Femur (tissue), 1 donor: ENCODE data around the gene TMLHE.
"Not testable (repeated sequence)": the region's sequence is repeated elsewhere in the genome, so short reads cannot be mapped to it uniquely, and the experiment has no call there.

Experiments
- DNase-seq: peaks from one replicate; pipeline ENCODE4 v3.0.0-alpha.2; 2017

The TMLHE gene, protein sequence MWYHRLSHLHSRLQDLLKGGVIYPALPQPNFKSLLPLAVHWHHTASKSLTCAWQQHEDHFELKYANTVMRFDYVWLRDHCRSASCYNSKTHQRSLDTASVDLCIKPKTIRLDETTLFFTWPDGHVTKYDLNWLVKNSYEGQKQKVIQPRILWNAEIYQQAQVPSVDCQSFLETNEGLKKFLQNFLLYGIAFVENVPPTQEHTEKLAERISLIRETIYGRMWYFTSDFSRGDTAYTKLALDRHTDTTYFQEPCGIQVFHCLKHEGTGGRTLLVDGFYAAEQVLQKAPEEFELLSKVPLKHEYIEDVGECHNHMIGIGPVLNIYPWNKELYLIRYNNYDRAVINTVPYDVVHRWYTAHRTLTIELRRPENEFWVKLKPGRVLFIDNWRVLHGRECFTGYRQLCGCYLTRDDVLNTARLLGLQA

DNA sequence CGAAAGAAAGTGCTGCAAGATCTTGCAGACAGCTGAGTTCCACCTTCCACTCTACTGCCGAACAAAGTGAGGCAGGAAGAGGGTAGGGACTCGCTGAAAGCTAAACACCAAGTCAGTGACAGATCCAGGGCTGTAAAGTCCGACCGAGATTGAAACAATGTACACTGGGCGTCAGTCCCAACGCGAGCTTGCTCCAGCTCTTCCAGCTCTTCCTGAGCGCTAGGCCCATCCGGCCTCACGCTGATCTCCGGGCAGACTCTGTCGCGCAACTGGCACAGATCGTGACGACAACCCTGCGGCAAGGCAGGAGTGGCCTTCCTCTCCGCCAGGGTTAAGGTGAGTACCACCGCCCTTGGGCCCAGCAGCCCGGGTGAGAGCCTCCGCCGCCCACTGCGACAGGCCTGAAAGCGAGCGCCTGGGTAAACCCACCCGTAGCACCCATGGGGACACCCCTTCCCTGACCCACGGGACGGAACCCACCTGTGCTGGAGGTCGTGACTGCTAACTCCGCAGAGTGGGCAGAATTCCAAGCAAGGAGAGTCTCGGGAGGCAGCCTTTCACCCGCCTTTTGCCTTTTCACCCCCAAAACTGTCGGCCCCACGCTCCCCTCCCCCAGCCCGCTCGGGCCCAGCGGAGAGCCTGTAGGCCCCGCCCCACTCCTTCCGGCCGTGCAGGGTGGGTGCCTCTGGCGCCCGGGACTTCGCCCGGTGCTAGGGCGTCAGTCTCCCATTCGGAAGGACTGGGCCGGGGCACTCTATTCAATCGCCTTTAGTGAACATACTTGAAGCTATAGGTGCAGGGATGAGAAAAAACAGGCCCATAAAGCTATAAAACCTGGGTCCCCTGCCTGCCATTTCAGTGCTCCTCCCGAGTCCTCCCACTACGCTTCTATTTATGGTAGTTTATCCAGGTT is at the start of gene TMLHE, which contains the start of gene SPRY3:
TMLHE (minus strand) TSS at position 641 of the 913 bp plus-strand sequence. CDS start 67,676 bp downstream, outside the sequence.
SPRY3 (plus strand) TSS at position 275 of the 913 bp plus-strand sequence.
- DNase-seq = peak; percentile 74

DNA sequence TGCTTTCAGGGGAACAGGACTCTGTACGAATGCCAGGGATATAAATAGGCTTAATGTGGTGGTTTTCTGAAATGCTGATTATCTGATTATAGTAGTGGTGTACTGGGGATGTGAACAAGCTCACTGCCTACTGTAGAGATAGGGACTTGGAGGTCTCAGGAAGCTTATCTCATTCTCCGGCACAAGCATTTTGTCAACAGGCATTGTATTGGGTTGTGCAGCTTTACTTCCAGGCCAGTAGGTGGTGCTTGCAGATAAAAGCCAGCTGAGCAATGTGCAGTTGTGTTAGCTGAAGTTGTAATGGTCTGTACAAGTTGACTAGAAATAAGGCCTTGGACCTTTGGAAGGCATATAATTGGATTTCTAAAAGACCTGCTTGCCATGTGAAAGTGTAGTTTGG is 49.5 kb upstream of the TMLHE start:
- no peak for DNase-seq

DNA sequence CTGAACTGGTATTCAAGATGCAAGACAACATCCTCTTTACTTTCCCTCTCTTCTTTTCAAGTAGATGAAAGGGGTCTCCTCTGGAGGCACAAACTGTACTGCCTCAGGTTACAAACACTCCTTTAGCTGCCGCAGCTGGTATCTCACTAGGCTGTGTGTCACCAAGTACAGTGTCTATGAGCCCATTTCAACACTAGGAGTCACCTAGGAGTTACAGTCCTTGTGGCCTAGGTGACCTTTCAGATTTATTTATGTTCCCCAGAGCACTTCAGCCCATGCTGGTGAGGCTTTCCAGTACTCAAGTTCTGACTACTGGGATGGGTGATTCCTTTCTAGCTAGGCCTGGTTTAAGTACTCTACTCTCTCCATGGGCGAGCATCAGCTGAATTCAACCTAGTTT is 32.4 kb upstream of the TMLHE start:
- DNase-seq = no peak

DNA sequence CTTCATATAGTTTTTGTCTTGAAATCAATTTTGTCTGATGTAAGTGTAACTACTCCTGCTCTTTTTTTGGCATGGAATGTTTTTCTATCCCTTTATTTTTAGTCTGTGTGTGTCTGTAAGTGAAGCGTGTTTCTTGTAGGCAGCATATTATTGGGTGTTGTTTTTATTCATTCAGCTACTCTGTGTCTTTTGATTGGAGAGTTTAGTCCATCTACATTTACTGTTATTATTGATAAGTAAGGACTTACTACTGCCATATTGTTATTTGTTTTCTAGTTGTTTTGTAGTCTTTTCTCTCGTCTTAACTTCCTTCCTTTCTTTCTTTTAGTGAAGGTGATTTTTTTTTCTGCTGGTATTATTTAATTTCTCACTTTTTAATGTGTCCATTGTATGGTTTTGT is 30.5 kb upstream of the TMLHE start:
- no peak for DNase-seq

DNA sequence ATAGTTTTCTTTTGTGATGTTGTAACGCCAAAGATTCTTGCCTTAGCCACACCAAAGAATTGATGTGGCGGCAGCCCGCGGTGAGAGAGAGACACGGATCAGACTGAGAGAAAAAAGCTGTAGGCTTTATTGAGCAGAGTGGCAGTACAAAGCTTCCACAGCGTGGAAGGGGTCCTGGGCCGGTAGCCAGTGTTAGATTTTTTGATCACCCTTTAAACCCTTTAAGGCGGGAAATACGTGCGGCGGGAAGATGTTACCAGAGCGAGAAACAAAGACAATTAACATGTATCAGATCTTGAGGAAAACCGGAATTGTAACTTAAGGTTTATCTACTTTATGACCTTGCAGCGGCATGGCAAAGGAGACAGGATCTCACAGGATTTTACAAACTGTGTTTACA is 28.6 kb upstream of the TMLHE start:
- DNase-seq = not testable (repeated sequence)

DNA sequence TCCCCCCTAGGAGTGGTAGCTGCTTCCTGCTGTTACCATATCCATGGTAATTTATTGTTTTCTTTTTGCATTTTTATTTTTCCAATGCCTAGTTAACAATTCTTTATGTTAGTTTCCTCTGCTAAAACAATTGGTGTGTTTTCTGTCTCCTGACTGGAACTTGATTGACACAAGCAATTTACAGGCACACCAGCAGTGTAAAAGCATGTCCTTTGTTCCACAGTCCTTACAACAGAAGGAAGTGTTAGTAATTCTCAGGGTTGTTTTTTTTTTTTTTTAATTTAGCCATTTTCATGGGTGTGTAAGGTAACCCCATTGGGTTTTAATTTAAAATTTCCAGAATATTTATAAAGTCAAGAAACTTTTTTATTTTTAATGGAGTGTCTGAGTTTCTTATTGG is 25.0 kb upstream of the TMLHE start:
- no peak for DNase-seq

DNA sequence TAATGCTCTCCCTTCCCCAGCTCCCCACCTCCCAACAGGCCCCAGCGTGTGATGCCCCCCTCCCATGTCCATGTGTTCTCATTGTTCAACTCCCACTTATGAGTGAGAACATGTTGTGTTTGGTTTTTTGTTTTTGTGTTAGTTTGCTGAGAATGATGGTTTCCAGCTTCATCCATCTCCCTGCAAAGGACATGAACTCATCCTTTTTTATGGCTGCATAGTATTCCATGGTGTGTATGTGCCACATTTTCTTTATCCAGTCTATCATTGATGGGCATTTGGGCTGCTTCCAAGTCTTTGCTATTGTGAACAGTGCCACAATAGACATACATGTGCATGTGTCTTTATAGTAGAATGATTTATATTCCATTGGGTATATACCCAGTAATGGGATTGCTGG is 22.3 kb upstream of the TMLHE start:
- DNase-seq = not testable (repeated sequence)

DNA sequence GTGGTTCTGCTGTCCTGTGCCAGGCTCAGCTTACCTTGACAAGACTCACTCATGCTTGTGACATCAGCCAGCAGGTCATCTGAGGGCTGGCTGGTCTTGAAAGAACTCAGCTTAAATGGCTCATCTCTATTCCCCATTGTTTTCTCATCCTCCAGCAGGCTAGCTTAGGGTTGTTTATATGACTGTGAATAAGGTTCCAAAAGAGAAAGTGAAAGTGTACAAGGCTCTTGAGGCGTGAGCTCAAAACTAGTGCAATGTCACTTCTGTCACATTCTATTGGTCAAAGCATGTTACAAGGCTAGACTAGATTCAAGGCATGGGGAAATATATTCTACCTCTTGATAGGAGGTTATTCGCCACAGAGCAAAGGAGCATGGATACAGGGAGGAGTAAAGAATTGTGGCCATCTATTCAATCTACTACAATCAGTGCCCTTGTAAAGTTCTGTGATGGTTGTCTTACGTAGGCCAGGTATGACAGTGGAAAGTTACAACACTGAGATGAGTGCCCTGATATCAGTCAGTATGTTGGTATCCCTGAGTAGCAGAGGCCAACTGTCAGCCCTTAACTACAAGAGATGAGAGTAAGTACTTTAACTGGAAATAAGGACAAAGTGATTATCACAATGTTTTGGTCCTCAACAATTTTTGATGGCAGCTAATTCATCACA is 19.8 kb upstream of the TMLHE start:
- DNase-seq = no peak

DNA sequence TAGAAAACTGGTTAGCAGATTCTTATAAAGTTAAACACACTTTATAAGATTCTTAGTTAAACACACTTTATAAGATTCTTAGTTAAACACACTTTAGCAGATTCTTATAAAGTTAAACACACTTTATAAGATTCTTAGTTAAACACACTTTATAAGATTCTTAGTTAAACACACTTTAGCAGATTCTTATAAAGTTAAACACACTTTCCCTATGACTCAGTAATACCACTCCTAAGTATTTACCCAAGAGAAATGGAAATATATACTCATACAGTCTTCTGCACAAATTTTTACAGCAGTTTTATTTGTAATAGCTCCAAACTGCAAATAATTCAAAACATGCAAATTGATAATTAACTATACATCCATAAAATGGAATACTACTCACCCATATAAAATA is 7.4 kb upstream of the TMLHE start:
- not testable (repeated sequence) for DNase-seq

DNA sequence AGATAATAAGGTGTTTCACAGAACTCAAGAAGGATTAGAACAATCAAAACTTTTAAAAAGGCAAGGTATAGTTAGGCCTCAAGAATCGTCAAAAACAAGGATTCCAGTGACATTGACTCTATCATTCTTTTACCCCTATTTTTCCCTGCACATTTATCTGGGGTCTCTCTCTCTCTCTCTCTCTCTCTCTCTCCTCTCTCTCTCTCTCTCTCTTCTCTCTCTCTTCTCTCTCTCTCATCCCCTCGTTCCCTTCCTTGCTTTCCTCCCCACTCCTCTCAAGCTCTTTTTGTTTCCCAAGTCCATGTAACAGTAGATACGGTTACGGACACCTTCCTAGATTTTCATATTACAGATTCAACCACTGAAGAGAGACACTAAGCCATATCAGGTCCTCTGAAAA is 3.2 kb upstream of the TMLHE start:
- no peak for DNase-seq

DNA sequence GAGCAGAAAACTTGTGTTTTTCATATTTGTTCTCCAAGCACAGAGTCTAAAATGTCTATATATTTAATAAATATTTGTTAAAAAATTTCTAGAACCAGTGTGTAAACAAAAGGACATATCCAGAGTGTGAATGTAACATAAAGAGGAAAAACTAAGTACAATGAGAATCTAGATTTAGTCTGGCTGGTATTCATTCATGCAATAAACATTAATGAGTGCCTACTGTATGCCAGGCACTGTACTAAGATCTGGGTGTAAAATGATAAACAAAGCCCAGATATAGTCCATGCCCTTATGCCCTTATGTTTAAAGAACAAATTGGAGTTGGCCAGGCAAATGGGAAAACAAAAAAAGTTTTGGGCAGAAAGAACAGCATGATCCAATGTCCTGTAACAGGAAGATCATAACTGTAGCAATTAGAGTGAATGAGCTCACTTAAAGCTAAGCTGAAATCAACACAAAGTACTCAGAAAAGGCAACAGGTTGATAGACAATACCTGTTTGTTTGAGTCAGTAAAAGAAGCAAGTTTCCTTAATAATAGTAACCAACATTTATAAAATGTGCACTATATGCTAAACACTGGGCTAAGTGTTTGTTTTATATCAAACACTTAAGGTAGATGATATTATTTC is 1.3 kb upstream of the TMLHE start:
- no peak for DNase-seq

DNA sequence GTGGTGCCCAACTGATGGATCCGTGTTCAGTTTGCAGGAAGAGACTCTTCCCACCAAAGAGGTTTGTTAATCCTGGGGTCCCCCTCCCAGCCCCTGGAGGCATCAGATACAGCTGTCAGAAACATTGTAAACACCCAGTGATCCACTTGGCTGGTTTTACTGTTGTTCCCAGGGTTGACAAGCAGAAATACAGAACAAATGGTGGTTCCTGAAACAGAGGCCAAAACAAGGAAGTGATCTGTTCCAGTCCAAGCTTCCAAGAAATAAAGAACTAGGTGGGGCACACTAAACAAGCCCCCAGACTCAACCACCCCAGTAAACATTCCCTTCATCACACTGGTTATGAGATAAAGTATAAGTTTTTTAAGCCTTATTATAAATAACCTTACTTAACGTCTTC is 1.4 kb downstream of the TMLHE start:
- no peak for DNase-seq

DNA sequence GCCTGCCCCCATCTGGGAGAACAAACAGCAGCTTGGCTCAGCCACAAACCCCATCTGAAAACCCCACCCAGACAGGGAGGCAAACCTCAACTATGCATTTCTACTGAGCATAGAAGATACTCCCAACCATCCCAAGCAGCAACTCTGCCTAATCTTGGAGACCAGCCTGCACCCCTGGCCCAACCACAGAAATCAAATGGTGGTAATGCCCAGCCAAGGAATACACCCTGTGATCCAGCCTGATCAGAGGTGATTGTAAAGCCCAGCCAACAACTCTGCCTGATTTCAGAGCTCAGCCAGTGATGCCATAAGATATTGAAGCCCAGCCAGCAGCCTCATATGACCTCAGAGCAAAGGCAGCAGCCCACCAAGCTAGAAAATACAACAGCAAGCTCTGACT is 19.8 kb downstream of the TMLHE start:
- no peak for DNase-seq

DNA sequence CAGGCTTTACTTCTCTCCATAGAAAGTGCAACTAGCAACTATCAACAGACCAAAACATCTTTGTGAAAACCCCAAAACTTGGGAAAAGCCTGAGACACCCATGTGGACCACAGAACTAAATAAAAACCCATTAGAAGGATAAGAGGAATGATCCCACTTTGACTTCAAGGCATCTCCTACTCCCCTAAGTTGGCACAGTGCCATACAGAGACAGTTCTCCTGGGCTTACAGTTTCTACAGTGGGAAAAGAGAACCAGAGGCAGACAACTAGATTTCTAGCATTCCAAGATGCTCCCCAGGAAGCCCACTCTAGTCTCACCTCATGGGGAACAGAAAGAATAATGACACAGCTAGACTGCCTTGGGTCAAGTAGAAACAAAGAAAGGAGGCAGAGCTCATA is 20.4 kb downstream of the TMLHE start:
- no peak for DNase-seq

DNA sequence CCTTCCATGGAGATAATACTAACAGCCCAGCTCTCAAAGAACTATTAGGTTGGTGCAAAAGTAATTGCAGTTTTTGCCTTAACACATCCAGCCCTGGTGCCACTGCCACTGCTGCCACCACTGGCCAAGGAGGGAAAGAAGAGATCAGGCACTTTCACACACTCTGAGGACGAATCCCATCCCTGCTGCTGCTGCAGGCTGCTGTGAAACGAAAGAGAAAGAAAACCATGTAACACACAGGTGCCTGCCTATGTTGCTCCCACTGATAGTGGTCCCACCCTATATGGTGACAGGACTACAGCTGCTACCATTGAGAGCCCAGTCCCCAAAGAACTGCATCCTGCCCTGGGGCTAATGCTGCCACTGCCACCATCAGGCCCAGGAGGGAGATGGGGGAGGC is 35.1 kb downstream of the TMLHE start:
- DNase-seq = no peak

DNA sequence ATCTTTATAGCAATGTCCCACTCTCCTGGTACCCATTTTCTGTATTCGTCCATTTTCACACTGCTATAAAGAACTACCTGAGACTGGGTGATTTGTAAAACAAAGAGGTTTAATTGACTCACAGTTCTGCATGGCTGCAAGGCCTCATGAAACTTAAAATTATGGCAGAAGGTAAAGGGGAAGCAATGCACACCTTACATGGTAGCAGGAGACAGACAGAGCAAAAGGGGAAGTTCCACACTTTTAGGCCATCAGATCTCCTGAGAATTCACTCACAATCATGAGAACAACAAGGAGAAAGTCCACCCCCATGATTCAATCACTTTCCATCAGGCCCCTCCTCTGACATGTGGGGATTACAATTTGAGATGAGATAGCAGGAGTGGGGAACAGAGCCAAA is 49.7 kb downstream of the TMLHE start:
- no peak for DNase-seq

DNA sequence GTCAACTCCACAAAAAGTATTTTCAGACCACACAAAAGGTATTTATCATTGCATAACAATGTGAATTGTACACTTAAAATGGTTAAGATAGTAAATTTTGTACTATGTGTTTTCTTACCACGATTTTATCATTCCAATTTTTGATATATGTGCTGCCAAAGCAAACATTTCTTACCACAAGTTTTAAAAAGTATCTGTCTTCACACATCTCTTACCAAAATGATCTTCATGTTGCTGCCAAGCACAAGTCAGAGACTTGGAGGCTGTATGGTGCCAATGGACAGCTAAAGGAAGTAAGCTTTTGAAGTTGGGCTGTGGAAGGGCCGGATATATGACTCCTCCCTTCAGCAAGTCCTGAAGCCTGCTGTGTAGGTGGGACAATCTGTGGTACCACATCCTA is 67.9 kb downstream of the TMLHE start:
- DNase-seq = no peak

DNA sequence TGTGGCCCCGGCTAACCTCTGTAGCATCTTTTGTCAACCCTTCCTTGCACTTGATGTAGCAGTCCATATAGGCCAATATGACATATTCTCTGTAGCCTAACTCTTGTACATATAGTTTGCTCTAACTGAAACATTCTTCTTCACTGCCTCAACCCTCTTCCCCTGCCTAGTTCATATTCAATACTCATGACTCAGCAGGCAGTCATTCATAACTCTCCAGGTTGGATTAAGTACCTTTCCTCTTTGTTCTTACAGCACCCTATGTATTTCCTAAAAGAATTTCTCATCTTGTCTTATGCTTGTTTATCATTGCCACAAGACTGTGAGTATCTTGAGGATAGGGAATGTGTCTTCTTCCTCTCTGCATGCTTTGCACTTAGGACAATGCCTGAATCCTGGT is 76.9 kb downstream of the TMLHE start:
- DNase-seq = no peak

DNA sequence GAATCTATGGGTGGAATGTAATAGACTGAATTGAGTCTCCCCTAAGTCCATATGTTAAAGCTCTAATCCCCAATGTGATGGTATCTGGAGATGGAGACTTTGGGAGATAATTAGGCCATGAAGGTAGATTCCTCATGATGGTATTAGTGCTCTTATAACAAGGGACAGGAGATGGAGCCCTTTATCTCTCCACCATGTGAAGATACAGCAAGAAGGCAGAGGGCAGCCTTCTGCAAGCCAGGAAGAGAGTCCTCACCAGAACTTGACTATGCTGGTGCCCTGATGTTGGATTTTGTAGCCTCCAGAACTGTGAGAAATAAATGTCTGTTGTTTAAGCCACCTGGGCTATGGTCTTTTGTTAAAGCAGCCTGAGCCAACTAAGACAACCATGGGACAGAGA is 78.0 kb downstream of the TMLHE start:
- no peak for DNase-seq

DNA sequence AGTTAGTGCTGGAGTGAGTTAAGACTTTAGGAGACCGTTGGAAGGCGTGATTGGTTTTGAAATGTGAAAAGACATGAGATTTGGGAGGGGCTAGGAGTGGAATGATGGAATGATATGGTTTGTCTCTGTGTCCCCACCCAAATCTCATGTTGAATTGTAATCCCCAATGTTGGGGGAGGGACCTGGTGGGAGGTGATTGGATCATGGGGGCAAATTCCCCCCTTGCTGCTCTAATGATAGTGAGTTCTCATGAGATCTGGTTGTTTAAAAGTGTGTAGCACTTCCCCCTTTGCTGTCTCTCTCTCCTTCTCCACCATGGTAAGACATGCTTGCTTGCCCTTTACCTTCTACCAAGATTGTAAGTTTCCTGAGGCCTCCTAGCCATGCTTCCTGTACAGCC is 85.7 kb downstream of the TMLHE start:
- DNase-seq = not testable (repeated sequence)

DNA sequence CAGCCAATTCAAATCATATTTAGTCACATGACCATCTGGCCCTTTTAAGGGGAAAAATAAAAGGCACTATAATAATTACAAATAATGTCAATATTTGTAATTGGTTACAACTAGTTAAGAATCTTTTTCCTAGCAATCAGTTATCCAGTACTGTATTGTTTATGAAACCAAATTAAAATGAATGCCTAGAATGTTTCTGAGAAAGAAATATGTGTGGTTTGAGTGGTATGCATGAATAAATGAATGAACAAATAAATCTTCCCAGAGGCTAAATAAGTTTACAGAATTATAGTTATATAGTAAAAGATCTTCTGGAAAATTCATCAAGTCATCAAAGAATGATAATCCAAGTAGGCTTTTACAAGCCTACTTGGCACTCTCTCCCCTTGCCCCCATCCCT is 98.5 kb downstream of the TMLHE start:
- no peak for DNase-seq

DNA sequence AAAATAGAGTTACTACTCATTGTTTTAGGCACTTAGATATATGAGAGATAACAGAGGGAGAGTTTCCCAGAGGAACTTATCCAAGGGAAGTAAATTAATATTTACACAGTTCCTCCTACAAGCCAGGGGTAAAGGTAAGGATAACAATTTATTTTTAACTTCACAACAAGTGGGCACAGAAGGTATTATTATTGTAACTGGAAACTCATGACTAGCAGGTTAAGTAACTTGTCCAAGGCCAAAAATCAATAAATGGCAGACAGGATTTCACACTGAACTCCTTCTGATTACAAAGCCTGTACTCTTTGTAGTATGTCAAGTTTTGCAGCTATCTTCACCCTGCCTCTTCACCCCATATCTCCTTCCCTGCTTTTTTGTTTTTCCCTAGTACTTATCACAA is 107.5 kb downstream of the TMLHE start:
- DNase-seq = no peak

DNA sequence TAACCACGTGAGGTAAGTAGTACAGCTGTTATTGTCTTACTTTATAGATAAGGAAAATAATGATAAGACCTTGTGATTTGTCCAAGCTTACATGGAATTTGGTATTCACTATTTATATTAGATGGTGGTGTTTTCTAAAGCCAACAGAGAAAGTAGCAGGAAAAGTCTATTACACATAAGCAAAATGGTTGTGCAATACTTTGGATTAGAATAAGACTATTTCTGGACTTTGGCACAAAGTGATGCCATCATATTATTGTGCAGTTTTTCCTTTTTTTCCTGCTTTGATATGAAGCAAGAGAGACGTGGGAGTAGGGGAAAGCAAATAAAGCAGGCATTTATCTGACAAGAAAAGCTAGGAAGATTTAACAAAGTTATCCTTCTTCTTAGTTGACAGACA is 117.6 kb downstream of the TMLHE start:
- not testable (repeated sequence) for DNase-seq
